ENCODE measurements around the gene ALG9.
"Not testable (repeated sequence)": the region's sequence is repeated elsewhere in the genome, so short reads cannot be mapped to it uniquely, and the experiment has no call there.

Gene ALG9

DNA sequence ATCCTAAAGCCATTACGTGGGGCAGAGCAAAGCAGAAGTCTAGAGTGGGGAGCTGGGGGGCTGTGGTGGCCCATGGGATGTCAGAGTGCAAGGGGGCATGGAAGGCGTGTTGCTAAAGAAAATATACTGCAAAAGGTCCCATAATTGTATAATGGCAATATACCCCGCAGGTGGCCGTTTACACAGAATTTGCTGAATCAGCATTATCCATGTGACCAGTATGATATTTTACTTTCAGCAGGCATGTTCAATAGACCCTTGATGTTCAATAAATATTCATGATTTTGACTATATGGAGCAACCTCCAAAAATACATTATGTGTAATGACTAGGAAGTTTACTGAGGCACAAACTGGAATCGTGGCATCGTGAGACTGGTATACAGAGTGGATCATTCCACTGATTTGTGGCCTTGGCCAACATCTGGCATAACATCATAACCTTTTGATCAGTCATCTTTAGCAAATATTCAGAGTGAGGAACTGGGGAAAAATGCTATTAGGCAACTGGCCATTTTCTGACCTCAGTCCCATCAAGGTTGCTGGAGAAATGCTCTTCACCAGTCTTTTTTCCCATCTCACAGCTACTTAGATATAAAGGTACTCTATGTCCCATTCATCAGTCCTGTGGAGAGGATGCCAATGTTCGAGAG is 75.9 kb downstream of the ALG9 start:
- no peak for DNase-seq (ENCODE audit: low spot score)

DNA sequence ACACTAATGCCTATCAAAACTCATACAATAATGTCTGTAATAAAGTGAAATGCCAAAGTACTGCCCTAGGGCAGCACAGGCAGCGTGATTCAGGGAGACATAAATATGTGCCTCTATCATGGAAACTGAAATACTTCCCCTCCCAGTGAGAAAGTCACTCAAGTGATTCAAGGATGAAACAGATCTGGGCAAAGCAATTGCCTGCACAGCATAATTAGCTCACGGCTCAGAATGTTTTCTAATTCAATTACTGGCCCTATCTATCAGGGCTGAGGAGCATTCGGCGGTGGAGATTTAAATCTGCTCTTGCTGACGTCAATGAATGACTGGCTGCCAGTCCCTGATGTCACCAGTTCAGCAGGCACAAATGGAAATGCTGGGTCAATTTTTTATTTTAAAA is 77.5 kb downstream of the ALG9 start:
- no peak for DNase-seq (ENCODE audit: low spot score)

DNA sequence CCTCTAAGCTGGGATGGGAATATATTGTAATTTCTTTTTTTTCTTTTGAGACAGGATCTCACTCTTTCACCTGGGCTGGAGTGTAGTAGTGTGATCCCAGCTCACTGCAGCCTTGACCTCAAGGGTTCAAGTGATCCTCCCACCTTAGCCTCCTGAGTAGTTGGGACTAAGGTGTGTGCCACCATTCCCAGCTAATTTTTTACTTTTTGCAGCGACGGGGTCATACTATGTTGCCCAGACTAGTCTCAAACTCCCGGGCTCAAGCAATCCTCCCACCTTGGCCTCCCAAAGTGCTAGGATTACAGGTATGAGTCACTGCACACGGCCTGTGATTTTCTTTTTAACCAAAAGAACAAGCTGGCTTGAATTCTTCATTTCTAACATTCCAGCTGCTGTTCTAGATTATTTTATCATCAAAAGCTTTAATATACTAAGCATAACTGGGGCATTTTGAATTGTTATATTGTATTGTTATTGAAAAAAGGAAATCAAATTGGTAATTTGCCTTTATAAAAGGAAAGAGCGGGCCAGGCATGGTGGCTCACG is 78.4 kb downstream of the ALG9 start:
- DNase-seq (ENCODE audit: low spot score) = no peak

DNA sequence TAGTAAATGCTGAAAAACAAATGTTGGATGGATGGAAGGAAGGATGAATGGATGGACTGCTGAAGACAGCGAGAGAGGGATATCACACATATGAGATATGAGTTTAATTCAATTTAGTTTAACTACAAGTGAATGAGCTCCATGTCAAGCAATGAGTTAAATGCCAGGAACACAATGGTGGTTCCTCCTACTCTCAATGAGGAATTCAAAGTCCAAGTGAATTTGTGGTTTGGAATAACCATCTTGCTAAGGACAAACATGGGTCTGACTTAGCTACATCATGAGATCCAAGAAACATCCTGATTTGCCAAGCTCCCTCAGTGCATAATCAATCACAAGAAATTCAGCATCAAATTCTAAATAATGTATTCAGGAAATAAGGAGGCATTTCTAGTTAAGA is 79.1 kb downstream of the ALG9 start:
- no peak for DNase-seq (ENCODE audit: low spot score)

DNA sequence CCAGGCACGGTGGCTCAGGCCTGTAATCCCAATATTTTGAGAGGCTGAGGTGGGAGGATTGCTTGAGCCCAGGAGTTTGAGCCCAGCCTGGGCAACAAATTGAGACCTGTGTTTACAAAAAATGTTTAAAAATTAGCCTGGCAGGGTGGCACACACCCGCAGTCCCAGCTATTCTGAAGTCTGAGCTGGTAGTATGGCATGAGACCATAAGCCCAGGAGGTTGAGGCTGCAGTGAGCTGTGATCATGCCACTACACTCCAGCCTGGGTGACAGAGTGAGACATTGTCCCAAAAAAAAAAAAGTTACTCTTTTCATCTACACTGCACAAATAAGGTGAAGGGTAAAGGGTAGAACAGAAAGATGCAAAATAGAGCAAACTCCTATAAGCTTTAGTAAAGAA is 82.9 kb downstream of the ALG9 start:
- DNase-seq (ENCODE audit: low spot score) = no peak

DNA sequence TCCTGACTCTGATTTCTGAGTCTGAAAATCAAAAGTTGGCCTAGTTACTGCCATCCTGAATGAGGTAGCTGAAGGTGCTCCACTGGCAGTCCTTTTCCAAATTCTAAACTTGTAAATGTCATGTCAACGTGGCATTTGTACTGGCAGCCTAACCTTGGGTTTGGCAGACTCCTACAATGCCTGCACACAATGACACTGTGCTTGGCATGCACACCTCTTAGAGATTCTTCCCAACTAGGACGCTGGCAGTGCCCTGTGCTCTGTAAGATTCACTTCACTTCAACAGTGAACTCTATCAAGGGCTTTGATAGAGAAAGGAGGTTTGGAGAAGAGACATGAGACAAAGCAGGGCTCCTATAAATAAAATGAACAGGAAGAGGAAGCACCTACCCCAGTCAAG is 83.3 kb downstream of the ALG9 start:
- DNase-seq (ENCODE audit: low spot score) = no peak

DNA sequence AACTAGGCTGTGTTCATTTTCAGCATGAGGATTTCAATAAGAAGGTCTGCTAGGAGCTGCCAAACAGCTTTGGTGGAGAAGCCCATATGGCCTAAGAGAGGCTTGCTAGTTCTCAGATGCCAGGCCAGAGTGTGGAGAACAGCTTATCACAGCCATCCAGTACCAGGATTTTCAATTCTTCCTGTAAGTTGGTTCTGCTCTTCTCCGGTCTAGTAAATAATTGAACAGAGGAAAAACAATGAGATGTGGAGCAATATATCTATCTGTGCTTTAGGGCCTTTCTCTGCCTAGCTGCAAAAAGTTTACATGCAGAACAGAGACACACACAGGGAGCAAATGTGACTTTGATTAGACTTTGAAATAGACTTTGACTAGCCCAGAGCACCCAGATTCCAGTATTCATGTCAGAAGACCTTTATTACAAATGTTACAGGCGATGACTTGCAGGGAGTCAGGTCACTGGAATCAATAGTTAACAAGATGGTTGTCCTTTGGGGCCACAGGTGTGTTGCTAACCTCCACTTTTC is 85.4 kb downstream of the ALG9 start:
- no peak for DNase-seq (ENCODE audit: low spot score)

DNA sequence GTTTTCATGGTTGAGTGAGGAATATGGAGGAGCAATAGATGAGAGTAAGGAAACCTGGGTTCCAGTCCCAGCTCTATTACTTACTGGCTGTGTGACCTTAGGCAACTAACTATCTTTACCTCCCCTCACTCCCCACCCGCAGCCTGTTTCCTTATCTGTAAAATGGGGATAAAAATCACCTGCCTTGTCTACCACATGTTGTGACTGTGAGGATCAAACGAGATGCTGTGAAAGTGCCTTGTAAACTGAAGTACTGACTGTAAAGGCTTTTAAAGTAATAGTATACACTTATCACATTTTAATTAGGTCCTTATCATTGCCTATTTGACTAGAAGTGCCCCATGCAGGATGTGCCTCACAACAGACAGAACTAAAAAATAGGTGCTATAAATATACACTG is 86.3 kb downstream of the ALG9 start:
- no peak for DNase-seq (ENCODE audit: low spot score)

DNA sequence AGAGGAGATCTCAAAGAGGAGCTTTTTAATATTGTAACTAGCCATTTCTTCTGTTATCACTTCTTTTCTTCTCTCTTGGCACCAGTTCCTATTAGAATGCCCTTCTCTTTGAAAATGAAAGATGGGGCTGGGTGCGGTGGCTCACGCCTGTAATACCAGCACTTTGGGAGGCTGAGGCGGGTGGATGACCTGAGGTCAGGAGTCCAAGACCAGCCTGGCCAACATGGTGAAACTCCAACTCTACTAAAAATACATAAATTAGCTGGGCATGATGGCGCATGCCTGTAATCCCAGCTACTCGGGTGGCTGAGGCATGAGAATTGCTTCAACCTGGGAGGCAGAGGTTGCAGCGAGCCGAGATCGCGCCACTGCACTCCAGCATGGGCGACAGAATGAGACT is 87.1 kb downstream of the ALG9 start:
- not testable (repeated sequence) for DNase-seq (ENCODE audit: low spot score)

DNA sequence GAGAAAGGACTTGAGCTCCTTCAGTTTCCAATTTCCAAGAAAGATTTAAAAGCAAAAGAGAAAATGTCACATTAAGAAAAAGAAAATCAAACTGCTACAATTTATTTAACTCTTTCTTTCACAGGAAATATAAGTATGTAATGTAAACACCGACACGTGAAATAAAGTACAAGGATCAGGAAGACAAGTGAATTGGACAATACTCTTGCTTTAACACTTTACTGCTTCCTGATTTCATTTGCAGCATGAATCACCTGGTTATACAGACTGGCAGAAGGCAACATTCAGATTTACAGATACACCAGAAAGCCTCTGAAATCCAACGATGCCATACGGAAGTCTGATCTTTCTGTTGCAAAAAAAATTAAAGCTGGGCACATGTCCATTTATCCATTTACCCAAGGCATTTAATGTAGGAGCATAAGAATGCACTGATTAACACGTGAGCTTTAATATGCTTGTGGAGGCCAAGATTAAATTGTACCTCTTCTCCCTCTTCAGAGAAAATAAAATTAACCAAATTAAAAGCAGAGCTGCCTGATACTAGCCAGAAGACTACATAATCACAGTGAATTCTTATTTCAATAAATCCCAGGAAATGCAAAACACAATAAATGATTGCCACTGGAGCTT is 89.2 kb downstream of the ALG9 start:
- no peak for DNase-seq (ENCODE audit: low spot score)

DNA sequence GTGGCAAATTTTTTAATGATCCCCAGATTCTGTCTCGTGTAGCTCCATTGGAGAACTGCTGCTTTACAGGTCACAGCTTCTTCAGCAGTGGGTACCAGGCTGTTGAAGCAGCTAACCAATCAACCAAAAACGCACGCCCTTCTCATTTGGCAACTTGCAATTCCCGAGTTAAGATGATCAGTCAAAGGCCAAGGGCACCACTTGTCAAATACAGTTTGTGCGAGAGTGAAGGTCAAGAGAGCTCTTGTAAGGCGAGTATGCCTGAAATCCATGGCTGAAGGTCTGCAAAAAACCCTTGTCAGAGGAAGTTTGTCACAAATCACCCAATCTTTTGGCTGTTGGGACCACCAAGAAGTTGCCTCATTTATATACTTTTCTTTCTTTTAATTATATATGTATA is 92.3 kb downstream of the ALG9 start:
- DNase-seq (ENCODE audit: low spot score) = no peak

DNA sequence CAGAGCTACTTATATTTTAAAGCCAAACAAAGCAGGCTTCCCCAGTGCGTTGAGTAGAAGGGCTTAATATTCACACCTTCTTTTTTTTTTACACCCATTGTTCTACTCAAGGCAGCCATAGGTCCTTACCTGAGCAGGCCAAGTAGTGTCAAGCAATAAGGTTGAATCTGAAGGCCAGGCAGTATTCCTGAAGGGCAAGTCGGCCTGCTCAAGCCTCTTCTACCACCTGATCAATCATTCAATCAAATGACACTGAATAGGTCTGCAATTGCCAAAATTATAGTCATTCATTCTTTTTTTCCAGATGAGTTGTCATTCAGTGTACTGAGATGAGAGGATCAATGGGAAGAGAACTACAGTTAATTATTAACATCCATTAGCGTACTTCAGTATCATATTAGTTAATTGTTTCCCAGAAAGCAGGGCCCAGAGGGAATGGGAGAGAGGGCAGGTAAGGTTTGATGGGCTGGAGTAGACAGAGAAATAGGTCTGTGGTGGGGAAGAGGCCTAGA is 93.3 kb downstream of the ALG9 start:
- DNase-seq (ENCODE audit: low spot score) = no peak

DNA sequence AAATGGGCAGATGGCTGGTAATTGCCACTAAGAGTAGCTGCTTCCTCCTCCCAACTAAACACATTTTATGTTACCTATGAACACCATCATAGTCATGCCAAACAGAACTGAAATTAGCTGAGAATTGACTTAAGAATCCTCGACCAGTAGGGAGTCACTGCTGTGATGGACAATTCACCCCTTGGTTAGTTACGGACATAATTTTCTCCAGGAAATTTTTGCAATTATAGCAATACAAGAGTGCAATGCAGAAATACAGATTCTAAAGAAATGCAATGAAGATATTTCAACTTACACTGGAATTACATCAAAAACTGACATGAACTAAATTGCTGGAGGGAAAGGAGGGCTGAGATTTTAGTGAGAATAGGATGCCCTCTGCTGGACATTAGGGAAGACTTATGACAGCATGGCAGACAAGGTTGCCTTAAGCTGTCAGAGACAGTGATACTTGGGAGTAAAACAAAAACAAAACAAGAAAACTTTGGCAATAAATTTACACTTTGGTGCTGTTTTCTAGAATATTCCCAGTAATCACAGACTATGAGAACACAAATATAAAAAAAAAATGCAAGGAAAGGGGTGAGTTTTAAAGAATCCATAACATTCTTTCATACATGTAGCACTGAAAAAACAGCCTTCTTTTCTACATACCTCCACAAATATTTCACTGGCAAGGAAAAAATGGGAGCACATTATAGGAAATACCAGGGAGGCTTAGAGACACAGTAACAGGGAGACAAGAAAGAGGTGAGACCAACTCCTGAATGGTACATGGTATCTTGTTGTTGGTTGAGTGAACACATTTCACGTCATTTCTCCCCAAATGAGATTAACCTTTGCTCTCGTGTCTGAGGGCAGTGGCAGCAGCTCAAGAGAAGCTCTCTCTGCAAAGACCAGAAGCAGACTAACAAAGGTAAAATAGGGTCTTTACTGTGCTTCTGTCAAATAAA is 94.0 kb downstream of the ALG9 start:
- peak; percentile 68 for DNase-seq (ENCODE audit: low spot score)

DNA sequence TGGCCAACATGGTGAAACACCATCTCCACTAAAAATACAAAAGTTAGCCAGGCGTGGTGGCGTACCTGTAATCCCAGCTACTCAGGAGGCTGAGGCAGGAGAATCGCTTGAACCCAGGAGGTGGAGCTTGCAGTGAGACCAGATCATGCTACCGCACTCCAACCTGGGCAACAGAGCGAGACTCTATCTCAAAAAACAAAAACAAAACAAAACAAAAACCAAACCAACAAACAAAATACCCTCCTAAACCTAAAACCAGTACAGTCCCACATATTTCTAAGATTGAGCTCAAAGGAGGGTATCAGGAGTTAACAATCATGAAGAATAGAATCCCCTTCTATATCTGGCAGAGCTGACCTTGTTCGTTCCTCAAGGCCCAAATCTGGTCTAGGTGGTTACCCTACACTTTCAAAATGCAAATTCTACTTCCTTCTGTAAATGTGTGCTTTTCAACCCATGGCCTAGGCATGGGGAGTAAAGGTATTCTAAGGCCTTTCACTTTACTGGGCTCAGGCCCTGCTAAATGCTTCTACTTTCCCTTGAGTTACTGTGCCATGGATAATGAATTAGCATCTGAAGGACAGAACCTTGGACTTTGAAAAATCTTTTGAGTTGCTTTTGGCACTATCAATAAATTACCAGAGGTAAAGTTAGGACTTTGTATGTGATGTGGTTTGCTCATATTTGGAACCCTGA is 94.8 kb downstream of the ALG9 start:
- no peak for DNase-seq (ENCODE audit: low spot score)

DNA sequence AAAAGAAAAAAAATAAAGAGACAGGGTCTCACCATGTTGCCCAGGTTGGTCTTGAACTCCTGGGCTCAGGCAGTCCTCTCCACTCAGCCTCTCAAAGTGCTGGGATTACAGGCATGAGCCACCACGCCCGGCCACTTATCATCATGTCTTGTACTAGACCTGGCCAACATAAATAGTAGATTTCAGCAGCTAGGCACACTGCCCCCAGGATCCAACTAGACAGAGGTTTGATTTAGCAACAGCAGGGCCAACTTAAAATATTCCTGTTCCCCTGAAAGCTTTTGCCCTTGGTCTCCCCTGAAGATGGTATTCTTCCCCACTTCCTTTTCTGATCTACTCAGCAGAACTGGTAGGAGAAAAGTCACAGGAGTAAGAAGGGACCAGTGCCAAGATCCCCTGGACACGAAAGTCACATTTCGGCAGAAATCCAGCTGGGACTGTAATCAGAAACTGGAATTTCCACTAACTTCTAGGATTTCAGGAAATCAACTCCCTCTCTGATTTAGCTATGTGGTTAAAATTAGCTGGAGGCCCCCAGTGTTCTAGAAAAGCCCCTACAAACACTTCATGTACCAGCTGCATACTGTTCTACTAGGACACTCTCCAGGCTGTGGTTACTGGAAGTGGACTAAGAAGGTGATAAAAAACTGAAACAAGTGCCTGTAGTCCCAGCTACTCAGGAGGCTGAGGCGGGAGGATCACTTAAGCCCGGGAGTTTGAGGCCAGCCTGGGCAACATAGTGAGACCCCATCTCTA is 96.2 kb downstream of the ALG9 start:
- DNase-seq (ENCODE audit: low spot score) = no peak

DNA sequence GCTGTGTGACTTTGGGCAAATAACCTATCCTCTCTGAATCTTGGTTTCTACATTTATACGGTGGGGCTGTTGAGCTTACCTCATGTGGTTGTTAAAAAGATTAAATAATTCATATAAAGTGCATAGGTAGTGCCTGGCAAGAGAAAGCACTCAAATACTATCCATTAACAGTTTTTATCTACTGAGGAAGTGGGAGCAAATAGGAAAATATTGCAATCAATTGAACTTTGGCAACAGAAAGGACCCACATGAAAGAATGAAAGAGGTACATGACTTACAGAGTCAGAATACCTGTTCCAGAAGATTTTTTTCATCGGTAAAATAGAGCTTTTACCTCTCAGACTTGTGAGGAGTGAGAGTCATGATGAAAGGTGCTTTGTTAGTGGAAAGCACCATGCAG is 98.8 kb downstream of the ALG9 start:
- DNase-seq (ENCODE audit: low spot score) = no peak

DNA sequence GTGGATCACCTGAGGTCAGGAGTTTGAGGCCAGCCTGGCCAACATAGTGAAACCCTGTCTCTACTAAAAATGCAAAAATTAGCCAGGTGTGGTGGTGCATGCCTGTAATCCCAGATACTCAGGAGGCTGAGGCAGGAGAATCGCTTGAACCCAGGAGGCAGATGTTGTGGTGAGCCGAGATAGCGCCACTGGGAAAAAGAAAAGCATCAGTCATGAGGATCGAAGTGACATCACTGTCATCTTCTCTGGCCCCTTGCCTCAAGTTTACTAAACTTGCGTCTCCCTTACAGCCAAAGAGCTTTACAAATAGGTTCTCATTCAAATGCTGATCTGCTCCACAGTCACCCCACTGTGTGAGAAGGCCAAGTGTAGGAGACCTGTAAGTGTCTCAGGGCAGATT is 100.2 kb downstream of the ALG9 start:
- DNase-seq (ENCODE audit: low spot score) = peak; percentile 14

DNA sequence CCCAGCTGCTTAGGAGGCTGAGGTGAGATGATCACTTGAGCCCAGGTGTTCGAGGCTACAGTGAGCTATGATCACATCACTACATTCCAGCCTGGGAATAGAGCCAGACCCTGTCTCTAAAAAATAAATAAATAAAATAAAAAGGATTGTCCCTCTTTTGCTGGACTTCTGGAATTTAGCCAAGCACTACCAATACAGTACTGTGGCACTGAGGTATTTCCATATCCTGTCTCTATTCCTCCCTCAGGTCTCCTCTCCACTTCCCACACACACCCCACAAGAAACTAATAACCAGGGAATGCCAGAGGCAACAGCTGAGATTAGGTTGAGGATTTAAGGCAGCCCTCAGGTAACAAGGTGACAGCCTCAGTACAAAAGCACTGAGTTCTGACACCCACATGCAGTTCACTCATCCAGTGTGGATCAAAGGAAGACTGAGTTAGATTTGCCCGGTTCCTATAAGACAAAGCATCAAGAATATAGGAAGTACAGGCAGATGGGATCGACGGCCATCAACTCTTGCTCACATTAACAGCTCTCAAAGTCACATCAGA is 100.7 kb downstream of the ALG9 start:
- DNase-seq (ENCODE audit: low spot score) = no peak

DNA sequence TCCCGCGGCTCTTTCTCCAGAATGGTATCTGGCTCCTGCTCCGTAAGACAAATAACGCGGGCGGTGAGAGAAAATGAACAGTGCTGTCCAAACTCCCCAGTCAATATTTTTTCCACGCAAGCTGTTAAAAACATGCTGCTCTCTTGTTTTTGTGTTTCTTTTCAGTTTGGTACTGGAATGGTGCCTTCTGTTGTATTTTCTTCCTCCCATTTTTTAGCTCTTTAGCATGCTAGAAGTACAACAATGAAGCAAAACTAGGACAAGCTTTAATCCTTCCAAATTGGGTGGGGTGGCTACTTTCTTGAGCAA is 104.6 kb downstream of the ALG9 start:
- no peak for DNase-seq (ENCODE audit: low spot score)

DNA sequence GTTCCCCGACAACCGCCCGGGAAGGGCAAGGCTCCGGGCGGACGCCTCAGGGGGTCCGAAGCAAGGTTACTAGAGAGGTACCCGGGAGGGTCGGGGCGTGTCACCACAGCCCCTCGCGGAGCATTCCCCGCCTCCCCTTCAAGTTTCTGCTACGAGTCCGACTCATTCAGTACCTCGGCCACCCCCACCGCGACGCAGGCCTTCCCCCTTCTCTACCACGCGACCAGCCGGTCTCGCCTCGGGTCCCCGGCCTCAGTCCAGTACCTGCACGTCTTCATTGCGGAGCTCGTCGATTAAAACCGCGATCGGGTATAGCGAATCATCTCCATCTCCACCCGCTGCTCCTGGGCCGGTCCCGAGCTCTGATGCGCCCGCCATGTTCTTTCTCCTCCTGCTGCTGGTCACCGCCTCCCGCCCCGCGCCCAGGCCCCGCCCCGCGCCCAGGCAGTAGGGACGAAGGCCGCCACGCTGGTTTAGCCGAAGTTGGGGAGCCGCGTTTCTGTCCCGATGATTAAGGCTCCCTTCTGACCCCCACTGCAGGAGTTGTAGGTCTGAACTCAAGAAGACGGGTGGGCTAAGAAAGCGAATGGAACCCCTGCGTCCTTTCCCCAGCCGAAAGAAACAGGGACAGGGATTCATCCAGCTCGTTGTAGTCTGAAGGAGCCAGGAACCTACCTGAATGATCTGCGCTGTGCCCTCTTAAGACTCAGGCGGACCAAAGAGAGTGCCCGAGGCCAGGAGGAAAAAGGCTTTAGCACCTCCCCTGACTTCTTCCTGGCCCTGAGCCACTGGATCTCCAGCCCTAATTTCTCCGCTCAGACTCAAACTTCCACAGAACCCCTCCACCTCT is 105.2 kb downstream of the ALG9 start, which contains the start of gene PPP2R1B:
PPP2R1B (minus strand) TSS at position 406 of the 850 bp plus-strand sequence; CDS start at position 378, 28 bp downstream.
- DNase-seq (ENCODE audit: low spot score) = peak; percentile 96

Data from iPS-NIHi11 (cell line).